ENCODE measurements around the gene SMG6. TPM values are rescaled to one million over a fixed set of nuclear protein-coding genes. Genes with fewer than 3 reads are reported as not detected.
"Not testable (repeated sequence)": the region's sequence is repeated elsewhere in the genome, so short reads cannot be mapped to it uniquely, and the experiment has no call there.

SMG6 gene
- total and polyA plus RNA-seq, 2 donors = 30.0 to 31.0 TPM

DNA sequence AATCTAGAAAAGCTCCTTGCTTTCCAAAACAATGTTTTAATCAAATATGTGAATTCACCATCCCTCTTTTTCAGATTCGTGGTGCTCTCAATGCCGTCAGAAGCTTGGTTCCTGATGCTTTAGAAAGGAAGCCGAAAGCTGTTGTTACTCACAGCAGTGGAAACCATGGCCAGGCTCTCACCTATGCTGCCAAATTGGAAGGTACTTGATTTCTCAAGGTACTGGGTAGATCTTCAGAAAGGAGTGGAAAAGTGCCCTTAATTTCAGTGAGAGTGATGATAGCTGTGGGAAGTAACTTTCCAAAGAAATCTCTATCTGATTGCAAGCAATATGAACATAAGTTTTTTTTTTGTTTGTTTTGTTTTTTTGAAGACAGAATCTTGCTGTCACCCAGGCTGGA is 14.2 kb upstream of the SMG6 start:
- H3K27me3 ChIP-seq (ENCODE audit: control insufficient read depth in 2 of 2, insufficient read depth in 1 of 2, low read length in 1 of 2) = no peaks in the 10 kb centered on the region
- H3K4me1 ChIP-seq (ENCODE audit: control insufficient read depth in 2 of 2, insufficient read depth in 2 of 2, low read length in 2 of 2) = no peaks in the 10 kb centered on the region
- peaks cover 13 to 17% of the 10 kb centered on the region in 2 donors for H3K36me3 ChIP-seq (ENCODE audit: control insufficient read depth in 2 of 2, insufficient read depth in 2 of 2, low read length in 1 of 2)
- H3K9me3 ChIP-seq (ENCODE audit: control insufficient read depth in 2 of 2, insufficient read depth in 1 of 2, low read length in 1 of 2) = no peaks in the 10 kb centered on the region
- 98% methylated on average over 3 of the region's 3 CpGs for WGBS
- no peak overlapping the region for H3K4me3 ChIP-seq (ENCODE audit: low read length in 2 of 2)
- DNase-seq (ENCODE audit: low read depth in 6 of 9, low spot score in 9 of 9) = no peak
- no peak overlapping the region for H3K27ac ChIP-seq (ENCODE audit: low read depth in 1 of 2, low read length in 1 of 2)

DNA sequence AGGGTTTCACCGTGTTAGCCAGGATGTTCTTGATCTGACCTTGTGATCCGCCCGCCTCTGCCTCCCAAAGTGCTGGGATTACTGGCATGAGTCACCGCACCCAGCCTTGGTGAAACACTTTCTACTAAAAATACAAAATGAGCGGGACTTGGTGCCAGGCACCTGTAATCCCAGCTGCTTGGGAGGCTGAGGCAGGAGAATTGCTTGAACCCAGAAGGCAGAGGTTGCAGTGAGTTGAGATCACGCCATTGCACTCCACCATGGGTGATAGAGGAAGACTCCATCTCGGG is 13.3 kb upstream of the SMG6 start:
- H3K27me3 ChIP-seq (ENCODE audit: control insufficient read depth in 2 of 2, insufficient read depth in 1 of 2, low read length in 1 of 2); DNase-seq (ENCODE audit: low read depth in 6 of 9, low spot score in 9 of 9); H3K9me3 ChIP-seq (ENCODE audit: control insufficient read depth in 2 of 2, insufficient read depth in 1 of 2, low read length in 1 of 2); H3K27ac ChIP-seq (ENCODE audit: low read depth in 1 of 2, low read length in 1 of 2); H3K4me3 ChIP-seq (ENCODE audit: low read length in 2 of 2); H3K4me1 ChIP-seq (ENCODE audit: control insufficient read depth in 2 of 2, insufficient read depth in 2 of 2, low read length in 2 of 2): not testable (repeated sequence)
- WGBS = 98% methylated on average over 7 of the region's 7 CpGs
- H3K36me3 ChIP-seq (ENCODE audit: control insufficient read depth in 2 of 2, insufficient read depth in 2 of 2, low read length in 1 of 2) = peaks cover 7 to 10% of the 10 kb centered on the region in 2 donors

DNA sequence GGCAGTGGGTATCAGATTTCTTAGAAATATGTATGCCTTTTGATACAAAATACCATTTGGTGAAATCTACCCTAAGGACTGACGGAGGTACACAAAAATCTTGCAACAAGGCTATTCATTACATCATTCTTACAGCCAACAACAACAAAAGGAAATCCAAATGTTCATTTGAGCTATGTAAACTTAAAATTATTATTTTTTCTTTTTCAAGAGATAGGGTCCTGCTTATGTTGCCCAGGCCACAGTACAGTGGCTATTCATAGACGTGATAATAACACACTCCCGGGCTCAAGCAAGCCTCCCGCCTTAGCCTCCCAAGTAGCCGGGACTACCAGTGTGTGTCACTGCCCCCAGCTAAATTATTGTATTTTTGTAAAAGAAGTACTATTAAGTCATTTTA is 9.2 kb upstream of the SMG6 start:
- Histone ChIP-seq H3K9me3 (ENCODE audit: control insufficient read depth in 2 of 2, insufficient read depth in 1 of 2, low read length in 1 of 2) (no peaks in the 10 kb centered on the region), H3K4me3 (ENCODE audit: low read length in 2 of 2) (no peak overlapping the region), H3K27ac (ENCODE audit: low read depth in 1 of 2, low read length in 1 of 2) (no peak overlapping the region), H3K4me1 (ENCODE audit: control insufficient read depth in 2 of 2, insufficient read depth in 2 of 2, low read length in 2 of 2) (no peaks in the 10 kb centered on the region), H3K36me3 (ENCODE audit: control insufficient read depth in 2 of 2, insufficient read depth in 2 of 2, low read length in 1 of 2) (no peaks in the 10 kb centered on the region), H3K27me3 (ENCODE audit: control insufficient read depth in 2 of 2, insufficient read depth in 1 of 2, low read length in 1 of 2) (no peaks in the 10 kb centered on the region)
- 95% methylated on average over 5 of the region's 5 CpGs for WGBS
- no peak for DNase-seq (ENCODE audit: low read depth in 6 of 9, low spot score in 9 of 9)

DNA sequence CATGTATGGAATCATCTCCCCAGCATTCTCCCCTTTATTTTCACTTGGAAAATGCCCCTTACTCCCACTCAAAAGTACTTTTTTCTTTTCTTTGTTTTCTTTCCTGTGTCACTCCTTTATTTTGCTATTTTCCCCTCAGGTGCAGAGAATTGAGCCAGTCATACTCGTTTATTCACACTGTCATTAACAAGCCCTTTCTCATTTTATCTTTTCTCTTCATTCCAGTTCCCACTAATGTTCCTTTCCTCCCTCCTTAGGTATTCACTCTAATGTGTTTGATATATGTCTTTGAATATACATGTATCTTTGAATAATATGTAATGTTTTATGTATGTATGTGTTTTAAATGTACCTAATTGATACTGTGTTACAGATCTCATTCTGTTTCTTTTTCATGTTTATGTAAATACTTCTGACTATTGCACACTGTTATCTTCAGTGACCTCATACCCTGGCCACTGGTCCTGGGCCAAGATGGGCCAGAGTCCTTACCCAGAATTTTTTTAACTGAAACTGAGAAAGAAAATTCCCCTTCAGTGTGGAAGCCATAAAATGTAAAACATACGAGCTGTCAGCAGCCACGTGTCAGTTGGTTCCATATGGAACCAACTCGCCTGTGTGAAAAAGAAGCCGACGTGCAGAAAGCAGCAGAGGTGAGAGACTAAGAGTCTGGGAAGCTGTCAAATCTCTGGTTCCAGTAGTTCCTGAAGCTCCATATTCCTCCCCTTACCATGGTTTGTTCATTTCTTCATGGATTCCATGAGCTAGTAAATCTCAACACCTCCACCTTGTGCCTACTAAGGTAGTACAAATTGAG is 6.0 kb upstream of the SMG6 start:
- H3K36me3 ChIP-seq (ENCODE audit: control insufficient read depth in 2 of 2, insufficient read depth in 2 of 2, low read length in 1 of 2) = no peaks in the 10 kb centered on the region
- no peaks in the 10 kb centered on the region for H3K27me3 ChIP-seq (ENCODE audit: control insufficient read depth in 2 of 2, insufficient read depth in 1 of 2, low read length in 1 of 2)
- H3K9me3 ChIP-seq (ENCODE audit: control insufficient read depth in 2 of 2, insufficient read depth in 1 of 2, low read length in 1 of 2) = no peaks in the 10 kb centered on the region
- H3K27ac ChIP-seq (ENCODE audit: low read depth in 1 of 2, low read length in 1 of 2) = no peak overlapping the region
- DNase-seq (ENCODE audit: low read depth in 6 of 9, low spot score in 9 of 9) = peak in 1 of 9 donors; percentile 2
- H3K4me3 ChIP-seq (ENCODE audit: low read length in 2 of 2) = no peak overlapping the region
- H3K4me1 ChIP-seq (ENCODE audit: control insufficient read depth in 2 of 2, insufficient read depth in 2 of 2, low read length in 2 of 2) = peaks cover 0 to under 1% of the 10 kb centered on the region in 2 donors
- 93% methylated on average over 6 of the region's 6 CpGs for WGBS

DNA sequence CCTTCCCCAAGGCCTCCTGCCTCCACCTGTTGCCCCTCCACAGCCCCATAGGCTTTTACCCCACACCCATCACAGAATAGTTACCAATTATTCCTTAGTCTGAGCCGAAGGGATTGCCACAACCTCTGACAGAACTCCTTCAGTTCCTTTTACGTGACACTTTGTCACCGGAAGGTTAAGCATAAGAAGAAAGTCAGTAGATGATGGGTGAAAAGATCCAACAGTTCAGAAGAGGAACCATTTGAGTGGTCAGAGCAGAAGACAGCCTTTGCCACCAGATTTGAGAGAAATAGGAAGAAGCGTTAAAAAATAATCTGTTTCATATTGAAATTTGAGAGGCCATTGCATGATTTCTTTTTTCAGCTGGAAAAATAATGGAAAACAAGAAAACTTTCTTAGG is 1.3 kb upstream of the SMG6 start:
- Histone ChIP-seq H3K4me3 (ENCODE audit: low read length in 2 of 2) (no peak overlapping the region), H3K9me3 (ENCODE audit: control insufficient read depth in 2 of 2, insufficient read depth in 1 of 2, low read length in 1 of 2) (no peaks in the 10 kb centered on the region), H3K36me3 (ENCODE audit: control insufficient read depth in 2 of 2, insufficient read depth in 2 of 2, low read length in 1 of 2) (peaks cover 6 to 7% of the 10 kb centered on the region in 2 donors), H3K27ac (ENCODE audit: low read depth in 1 of 2, low read length in 1 of 2) (no peak overlapping the region), H3K4me1 (ENCODE audit: control insufficient read depth in 2 of 2, insufficient read depth in 2 of 2, low read length in 2 of 2) (peaks cover 10 to 16% of the 10 kb centered on the region in 2 donors), H3K27me3 (ENCODE audit: control insufficient read depth in 2 of 2, insufficient read depth in 1 of 2, low read length in 1 of 2) (no peaks in the 10 kb centered on the region)
- no peak for DNase-seq (ENCODE audit: low read depth in 6 of 9, low spot score in 9 of 9)
- WGBS = 96% methylated on average over 4 of the region's 4 CpGs

DNA sequence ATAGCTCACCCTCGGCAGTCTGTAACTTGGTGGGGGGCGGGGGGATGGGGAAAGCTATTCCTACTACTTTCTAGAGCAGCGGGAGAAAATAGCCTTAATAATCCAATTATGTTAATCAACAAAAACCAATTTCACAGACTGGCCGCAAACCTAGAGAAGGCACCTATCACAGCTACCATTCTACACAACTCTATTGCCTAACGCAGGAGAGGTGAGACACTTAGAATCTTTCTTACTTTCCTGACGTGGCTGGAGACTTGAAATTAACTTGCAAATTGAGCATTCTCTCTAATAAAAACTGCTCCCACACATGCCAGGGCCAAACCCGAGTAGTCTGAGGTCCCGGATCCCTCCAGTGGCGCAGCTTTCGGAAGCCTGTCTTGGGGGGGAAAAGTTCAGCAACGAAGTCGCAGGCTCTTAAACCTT is 794 bp downstream of the SMG6 start:
- H3K27me3 ChIP-seq (ENCODE audit: control insufficient read depth in 2 of 2, insufficient read depth in 1 of 2, low read length in 1 of 2) = no peaks in the 10 kb centered on the region
- peak overlapping the region; percentile 95 to 98 for H3K4me3 ChIP-seq (ENCODE audit: low read length in 2 of 2)
- H3K27ac ChIP-seq (ENCODE audit: low read depth in 1 of 2, low read length in 1 of 2) = peak overlapping the region; percentile 81 to 93
- peaks cover 18 to 23% of the 10 kb centered on the region in 2 donors for H3K36me3 ChIP-seq (ENCODE audit: control insufficient read depth in 2 of 2, insufficient read depth in 2 of 2, low read length in 1 of 2)
- peaks cover 10 to 16% of the 10 kb centered on the region in 2 donors for H3K4me1 ChIP-seq (ENCODE audit: control insufficient read depth in 2 of 2, insufficient read depth in 2 of 2, low read length in 2 of 2)
- 6% methylated on average over 12 of the region's 12 CpGs for WGBS
- H3K9me3 ChIP-seq (ENCODE audit: control insufficient read depth in 2 of 2, insufficient read depth in 1 of 2, low read length in 1 of 2) = no peaks in the 10 kb centered on the region
- DNase-seq (ENCODE audit: low read depth in 6 of 9, low spot score in 9 of 9) = peak in 3 of 9 donors; percentile 3 to 9 (median 5)

DNA sequence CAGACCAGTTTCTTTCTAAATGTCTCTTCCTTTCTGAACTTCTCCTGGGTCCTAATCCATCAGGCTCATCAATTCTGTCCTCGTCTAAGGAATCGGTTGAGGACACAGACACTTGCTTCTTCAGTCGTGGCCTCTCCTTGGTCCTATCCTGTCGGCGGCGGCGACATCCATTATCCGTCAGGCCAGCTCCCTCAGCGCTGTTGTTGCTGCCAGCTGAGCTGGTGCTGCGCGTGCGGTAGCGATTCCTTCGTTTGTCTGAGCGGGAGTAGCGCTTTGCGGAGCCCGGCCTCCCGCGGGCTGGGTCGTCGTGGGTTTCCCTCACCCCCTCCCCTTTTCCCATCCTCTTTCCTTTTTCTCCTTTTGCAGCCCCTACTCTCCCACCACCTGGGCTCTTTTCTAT is 3.8 kb downstream of the SMG6 start:
- 97% methylated on average over 22 of the region's 22 CpGs for WGBS
- DNase-seq (ENCODE audit: low read depth in 6 of 9, low spot score in 9 of 9) = no peak
- Histone ChIP-seq H3K27me3 (ENCODE audit: control insufficient read depth in 2 of 2, insufficient read depth in 1 of 2, low read length in 1 of 2) (no peaks in the 10 kb centered on the region), H3K4me1 (ENCODE audit: control insufficient read depth in 2 of 2, insufficient read depth in 2 of 2, low read length in 2 of 2) (peaks cover 10 to 16% of the 10 kb centered on the region in 2 donors), H3K36me3 (ENCODE audit: control insufficient read depth in 2 of 2, insufficient read depth in 2 of 2, low read length in 1 of 2) (peaks cover 32 to 54% of the 10 kb centered on the region in 2 donors), H3K4me3 (ENCODE audit: low read length in 2 of 2) (no peak overlapping the region), H3K27ac (ENCODE audit: low read depth in 1 of 2, low read length in 1 of 2) (no peak overlapping the region), H3K9me3 (ENCODE audit: control insufficient read depth in 2 of 2, insufficient read depth in 1 of 2, low read length in 1 of 2) (no peaks in the 10 kb centered on the region)

DNA sequence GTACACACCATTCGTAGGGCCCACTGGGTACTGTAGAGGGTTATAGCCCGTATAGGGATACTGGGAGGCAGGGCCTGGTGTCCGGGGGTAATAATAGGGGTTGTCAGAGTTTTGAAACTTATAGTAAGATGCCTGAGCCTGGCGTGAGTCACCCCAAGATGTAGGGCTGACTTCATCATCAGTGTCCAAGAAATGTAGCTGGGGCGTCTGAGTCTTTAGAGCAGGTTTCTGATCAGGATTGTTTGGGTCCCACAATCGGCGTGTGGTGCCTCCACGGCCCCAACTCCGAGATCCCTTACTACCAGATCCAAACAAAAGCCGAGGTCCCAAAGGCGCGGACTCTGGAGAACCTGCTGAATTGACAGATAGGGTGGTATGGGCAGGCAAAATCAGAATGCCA is 4.4 kb downstream of the SMG6 start:
- 96% methylated on average over 12 of the region's 12 CpGs for WGBS
- Histone ChIP-seq H3K4me3 (ENCODE audit: low read length in 2 of 2) (no peak overlapping the region), H3K9me3 (ENCODE audit: control insufficient read depth in 2 of 2, insufficient read depth in 1 of 2, low read length in 1 of 2) (no peaks in the 10 kb centered on the region), H3K4me1 (ENCODE audit: control insufficient read depth in 2 of 2, insufficient read depth in 2 of 2, low read length in 2 of 2) (peaks cover 10 to 13% of the 10 kb centered on the region in 2 donors), H3K36me3 (ENCODE audit: control insufficient read depth in 2 of 2, insufficient read depth in 2 of 2, low read length in 1 of 2) (peaks cover 38 to 59% of the 10 kb centered on the region in 2 donors), H3K27me3 (ENCODE audit: control insufficient read depth in 2 of 2, insufficient read depth in 1 of 2, low read length in 1 of 2) (no peaks in the 10 kb centered on the region), H3K27ac (ENCODE audit: low read depth in 1 of 2, low read length in 1 of 2) (no peak overlapping the region)
- no peak for DNase-seq (ENCODE audit: low read depth in 6 of 9, low spot score in 9 of 9)

DNA sequence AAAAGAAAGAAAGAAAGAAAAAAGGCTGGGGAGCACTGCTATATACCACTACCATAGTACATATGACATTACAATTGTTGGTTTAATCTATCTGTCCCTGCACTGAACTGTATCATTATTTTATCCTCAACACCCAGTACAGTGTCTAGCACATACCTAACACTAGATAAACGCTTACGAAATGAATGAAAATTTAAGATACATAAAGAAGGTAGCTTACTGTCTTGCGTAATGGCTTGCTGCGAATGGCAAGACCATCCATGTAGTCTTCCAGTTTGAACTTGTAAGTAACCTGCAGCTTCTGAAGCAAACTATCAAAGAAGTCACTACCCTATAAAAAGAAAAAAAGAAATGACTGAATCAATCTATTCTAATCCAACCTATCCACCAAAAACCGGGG is 6.6 kb downstream of the SMG6 start:
- Histone ChIP-seq H3K27me3 (ENCODE audit: control insufficient read depth in 2 of 2, insufficient read depth in 1 of 2, low read length in 1 of 2) (no peaks in the 10 kb centered on the region), H3K36me3 (ENCODE audit: control insufficient read depth in 2 of 2, insufficient read depth in 2 of 2, low read length in 1 of 2) (peaks cover 54 to 78% of the 10 kb centered on the region in 2 donors), H3K27ac (ENCODE audit: low read depth in 1 of 2, low read length in 1 of 2) (no peak overlapping the region), H3K4me3 (ENCODE audit: low read length in 2 of 2) (no peak overlapping the region), H3K4me1 (ENCODE audit: control insufficient read depth in 2 of 2, insufficient read depth in 2 of 2, low read length in 2 of 2) (peaks cover 2 to 3% of the 10 kb centered on the region in 2 donors), H3K9me3 (ENCODE audit: control insufficient read depth in 2 of 2, insufficient read depth in 1 of 2, low read length in 1 of 2) (no peaks in the 10 kb centered on the region)
- WGBS = 93% methylated on average over 5 of the region's 5 CpGs
- no peak for DNase-seq (ENCODE audit: low read depth in 6 of 9, low spot score in 9 of 9)
